Caco-2 (cell line): ENCODE measurements around the gene PYM1. TPM values are rescaled to one million over a fixed set of nuclear protein-coding genes. Genes with fewer than 3 reads are reported as not detected.

ENCODE experiments used
- BruUV-seq: library from RNA; stranded (reverse); fragments of 400-500 nt; replicated peaks from 2 replicates; lab custom pipeline; 2021; lab: Mats Ljungman, UMichigan
- CTCF ChIA-PET: fragments of 300-600 bp; sonication (Branson Sonifier 250); formaldehyde crosslinking; loops from one replicate; lab custom pipeline; 2022; ENCODE audit warnings: antibody characterized with exemption; lab: Charles Lee
- POLR2A ChIA-PET: fragments of 300-600 bp; sonication (Branson Sonifier 250); formaldehyde crosslinking; loops from one replicate; lab custom pipeline; 2022; ENCODE audit warnings: antibody characterized with exemption; lab: Charles Lee
- DNase-seq, 2 experiments: peaks; one replicate each; pipeline versions ENCODE4 v3.0.0 to v3.0.0-alpha.2; 2020 to 2022
- H3K27me3 ChIP-seq: replicated peaks from 2 replicates; pipeline ENCODE4 v1.6.0; 2011; ENCODE audit warnings: low read length; ENCODE audit not compliant: control insufficient read depth, insufficient read depth
- H3K36me3 ChIP-seq: 2 replicates; pipeline ENCODE4 v1.5.1; 2011; ENCODE audit warnings: low read length; ENCODE audit not compliant: control insufficient read depth, insufficient read depth
- H3K4me1 ChIP-seq: fragments of 250-450 bp; sonication (Bioruptor Pico); 2 replicates; pipeline ENCODE4 v1.5.1; 2020; ENCODE audit warnings: mild to moderate bottlenecking
- H3K4me3 ChIP-seq: 2 replicates; pipeline ENCODE4 v1.5.1; 2011; ENCODE audit warnings: low read depth, mild to moderate bottlenecking, control low read depth, low read length
- H3K9me3 ChIP-seq: fragments of 250-450 bp; sonication (Bioruptor Pico); 2 replicates; pipeline ENCODE4 v1.5.1; 2020; ENCODE audit warnings: mild to moderate bottlenecking, moderate library complexity
- H3K27ac Mint-ChIP-seq: one replicate; pipeline ENCODE4 v1.8.0; 2022; ENCODE audit warnings: mixed read lengths; ENCODE audit not compliant: unreplicated experiment
- H3K27me3 Mint-ChIP-seq: one replicate; pipeline ENCODE4 v1.8.0; 2022; ENCODE audit warnings: mixed read lengths; ENCODE audit not compliant: insufficient read depth, unreplicated experiment
- H3K36me3 Mint-ChIP-seq: one replicate; pipeline ENCODE4 v1.8.0; 2022; ENCODE audit warnings: mild to moderate bottlenecking, mixed read lengths; ENCODE audit not compliant: insufficient read depth, unreplicated experiment
- H3K4me1 Mint-ChIP-seq: one replicate; pipeline ENCODE4 v1.8.0; 2022; ENCODE audit warnings: low read depth, mixed read lengths; ENCODE audit not compliant: unreplicated experiment
- H3K4me3 Mint-ChIP-seq: one replicate; pipeline ENCODE4 v1.8.0; 2022; ENCODE audit warnings: mild to moderate bottlenecking, moderate library complexity, mixed read lengths; ENCODE audit not compliant: unreplicated experiment
- H3K9me3 Mint-ChIP-seq: one replicate; pipeline ENCODE4 v1.8.0; 2022; ENCODE audit warnings: mixed read lengths; ENCODE audit not compliant: unreplicated experiment
- intact Hi-C: fragments of 100-400 bp; cut with micrococcal nuclease; formaldehyde crosslinking; loops from one replicate; pipeline ENCODE4 v1.10.0; 2022; ENCODE audit not compliant: unreplicated experiment
- total RNA-seq: library from RNA; stranded (reverse); gene quantifications from 2 replicates; pipeline ENCODE4 v1.2.3, GENCODE V29; 2022
- TF ChIP-seq, protein P1 (sequence below), 2 experiments: fragments of 200-600 bp in 1 of 2; IDR thresholded peaks; 1 replicate in 1 of 2; 2 replicates in 1 of 2; pipeline versions ENCODE4 v1.5.1 to v1.8.0; 2011 to 2022; ENCODE audit warnings: antibody characterized with exemption in 1 of 2, control low read depth in 1 of 2, inconsistent platforms in 1 of 2, low read depth in 1 of 2, low read length in 1 of 2, mild to moderate bottlenecking in 1 of 2, moderate library complexity in 1 of 2; ENCODE audit not compliant: insufficient read depth in 1 of 2, severe bottlenecking in 1 of 2, unreplicated experiment in 1 of 2

Gene PYM1
- total RNA-seq, 1 experiment from 2014 or later: 47.2 TPM

DNA sequence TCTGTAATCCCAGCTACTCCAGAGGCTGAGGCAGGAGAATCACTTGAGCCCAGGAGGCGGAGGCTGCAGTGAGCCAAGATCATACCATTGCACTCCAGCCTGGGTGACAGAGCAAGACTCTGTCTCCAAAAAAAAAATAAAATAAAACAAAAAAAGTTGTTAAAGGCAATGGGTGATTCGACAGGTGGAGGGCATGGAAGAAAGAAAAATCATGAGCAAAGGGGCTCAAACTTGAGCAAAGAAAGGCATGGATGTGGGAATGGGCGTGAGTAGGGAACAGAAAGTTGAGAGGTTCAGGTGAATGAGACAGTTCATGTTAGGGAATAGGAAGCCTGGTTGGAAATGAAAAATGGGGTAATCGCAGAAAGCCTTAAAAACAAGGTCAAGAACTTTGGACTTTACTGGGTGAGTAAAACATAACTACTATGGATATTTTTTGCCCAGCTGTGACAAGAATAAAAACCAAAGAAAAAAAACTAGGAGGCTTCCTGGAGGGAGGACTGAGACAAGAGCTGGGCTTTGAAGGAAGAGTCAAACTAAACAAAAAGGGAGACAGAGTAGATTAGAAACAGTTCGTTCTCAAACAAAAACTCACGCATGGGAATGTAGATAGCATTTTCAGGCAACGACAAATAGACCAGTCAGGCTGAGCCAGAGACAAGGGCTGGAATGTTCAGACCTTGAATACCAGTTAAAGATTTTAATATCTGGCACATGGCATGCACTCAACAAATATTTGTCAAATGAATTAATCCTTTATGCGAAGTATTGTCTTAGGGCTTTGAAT lies 18.8 kb downstream of the PYM1 start:
- Mint-ChIP-seq H3K27ac (peak overlapping the region; percentile 65), H3K36me3 (peaks cover 23% of the 10 kb centered on the region), H3K4me3 (peak overlapping the region; percentile 44), H3K4me1 (peaks cover 20% of the 10 kb centered on the region), H3K9me3 (no peaks in the 10 kb centered on the region), H3K27me3 (no peaks in the 10 kb centered on the region)
- H3K27me3 ChIP-seq: no peaks in the 10 kb centered on the region
- no TSS peak for BruUV-seq
- peaks cover 15% of the 10 kb centered on the region for H3K4me1 ChIP-seq
- intact Hi-C loops: no loop called here
- POLR2A ChIA-PET: interaction anchor here (0.6 to 2.4 kb wide), 3 partner anchors 18 to 1321 kb away, joined by 3 to 6 read pairs (median 3); partner anchors contain the start of genes ORMDL2, SARNP and SHMT2
- peak; percentile 40 to 59 for DNase-seq
- H3K4me3 ChIP-seq: no peak overlapping the region
- H3K9me3 ChIP-seq: no peaks in the 10 kb centered on the region
- H3K36me3 ChIP-seq: no peaks in the 10 kb centered on the region
- CTCF ChIA-PET: interaction anchor here (0.6 kb wide), 1 partner anchor 83 kb away, joined by 5 read pairs; no protein-coding TSS in a partner anchor
- TF ChIP-seq, protein P1, sequence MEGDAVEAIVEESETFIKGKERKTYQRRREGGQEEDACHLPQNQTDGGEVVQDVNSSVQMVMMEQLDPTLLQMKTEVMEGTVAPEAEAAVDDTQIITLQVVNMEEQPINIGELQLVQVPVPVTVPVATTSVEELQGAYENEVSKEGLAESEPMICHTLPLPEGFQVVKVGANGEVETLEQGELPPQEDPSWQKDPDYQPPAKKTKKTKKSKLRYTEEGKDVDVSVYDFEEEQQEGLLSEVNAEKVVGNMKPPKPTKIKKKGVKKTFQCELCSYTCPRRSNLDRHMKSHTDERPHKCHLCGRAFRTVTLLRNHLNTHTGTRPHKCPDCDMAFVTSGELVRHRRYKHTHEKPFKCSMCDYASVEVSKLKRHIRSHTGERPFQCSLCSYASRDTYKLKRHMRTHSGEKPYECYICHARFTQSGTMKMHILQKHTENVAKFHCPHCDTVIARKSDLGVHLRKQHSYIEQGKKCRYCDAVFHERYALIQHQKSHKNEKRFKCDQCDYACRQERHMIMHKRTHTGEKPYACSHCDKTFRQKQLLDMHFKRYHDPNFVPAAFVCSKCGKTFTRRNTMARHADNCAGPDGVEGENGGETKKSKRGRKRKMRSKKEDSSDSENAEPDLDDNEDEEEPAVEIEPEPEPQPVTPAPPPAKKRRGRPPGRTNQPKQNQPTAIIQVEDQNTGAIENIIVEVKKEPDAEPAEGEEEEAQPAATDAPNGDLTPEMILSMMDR (IDR thresholded peaks at IDR 0.05; ENCODE audit: insufficient read depth in 1 of 2, low read depth in 1 of 2, low read length in 1 of 2, severe bottlenecking in 1 of 2, unreplicated experiment in 1 of 2): no peak

DNA sequence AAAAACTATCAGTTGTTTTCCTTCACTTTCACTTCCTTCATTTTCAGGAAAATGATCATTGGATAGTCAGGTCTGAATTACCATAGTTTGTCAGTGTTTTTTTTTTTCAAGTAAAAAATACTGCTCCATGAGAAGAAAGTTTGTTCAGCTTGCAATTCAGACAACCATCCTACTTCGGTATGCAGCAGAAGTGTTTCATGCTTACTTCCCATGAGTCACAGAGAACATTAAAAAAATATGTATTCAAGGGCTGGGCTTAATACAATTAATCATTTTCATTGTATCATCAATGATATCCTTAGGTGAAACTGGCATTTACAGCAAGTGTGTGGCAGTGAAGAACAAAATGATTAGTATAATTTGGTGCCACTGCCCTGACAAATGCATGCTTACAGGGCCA lies 21.6 kb downstream of the PYM1 start:
- no peaks in the 10 kb centered on the region for H3K9me3 Mint-ChIP-seq
- no peak overlapping the region for H3K27ac Mint-ChIP-seq
- intact Hi-C loops: no loop called here
- TF ChIP-seq, protein P1 (IDR thresholded peaks at IDR 0.05; ENCODE audit: insufficient read depth in 1 of 2, low read depth in 1 of 2, low read length in 1 of 2, severe bottlenecking in 1 of 2, unreplicated experiment in 1 of 2): no peak
- peaks cover 1% of the 10 kb centered on the region for H3K36me3 ChIP-seq
- ChIA-PET CTCF (no interaction called here), POLR2A (no interaction called here)
- H3K4me1 ChIP-seq: peaks cover 13% of the 10 kb centered on the region
- H3K36me3 Mint-ChIP-seq: peaks cover 29% of the 10 kb centered on the region
- H3K27me3 ChIP-seq: no peaks in the 10 kb centered on the region
- H3K4me3 Mint-ChIP-seq: no peak overlapping the region
- no peaks in the 10 kb centered on the region for H3K27me3 Mint-ChIP-seq
- no peak overlapping the region for H3K4me3 ChIP-seq
- DNase-seq: no peak
- no TSS peak for BruUV-seq
- peaks cover 15% of the 10 kb centered on the region for H3K4me1 Mint-ChIP-seq
- no peaks in the 10 kb centered on the region for H3K9me3 ChIP-seq

DNA sequence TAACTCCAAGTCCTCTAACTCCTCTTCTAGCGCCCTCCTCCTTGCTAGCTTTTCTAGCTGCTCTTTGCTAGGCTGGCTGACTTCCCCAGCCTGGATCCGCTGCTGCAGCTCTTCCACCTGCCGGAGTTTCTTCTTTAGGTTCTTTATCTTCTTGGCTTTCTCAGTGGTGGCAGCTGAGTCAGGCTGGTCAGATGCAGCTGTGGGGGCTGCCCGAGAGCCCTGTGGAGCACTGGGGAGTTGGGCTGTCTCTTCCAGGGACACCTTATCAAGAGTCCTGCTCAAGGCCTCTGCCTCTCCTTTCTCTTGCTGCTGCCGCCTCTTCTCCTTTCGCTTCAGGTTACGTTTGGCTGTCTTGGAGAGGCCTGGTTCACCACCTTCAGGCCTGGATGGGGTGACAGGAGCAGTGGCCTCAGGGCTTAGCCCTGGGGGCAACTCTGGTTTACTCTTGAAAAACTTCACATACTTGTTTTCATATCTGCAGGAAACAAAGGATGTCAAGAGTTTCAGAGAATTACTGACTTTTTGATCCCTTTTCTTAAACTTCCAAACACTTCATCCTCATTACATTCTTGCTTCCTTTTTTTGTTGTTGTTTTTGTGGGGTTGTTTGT lies 25.7 kb downstream of the PYM1 start:
- Mint-ChIP-seq H3K4me1 (no peaks in the 10 kb centered on the region), H3K36me3 (peaks cover 38% of the 10 kb centered on the region), H3K4me3 (no peak overlapping the region), H3K27me3 (no peaks in the 10 kb centered on the region), H3K27ac (no peak overlapping the region), H3K9me3 (no peaks in the 10 kb centered on the region)
- no TSS peak for BruUV-seq
- peaks cover 1% of the 10 kb centered on the region for H3K36me3 ChIP-seq
- no peaks in the 10 kb centered on the region for H3K4me1 ChIP-seq
- no peaks in the 10 kb centered on the region for H3K9me3 ChIP-seq
- no peaks in the 10 kb centered on the region for H3K27me3 ChIP-seq
- no peak for DNase-seq
- ChIA-PET CTCF (no interaction called here), POLR2A (no interaction called here)
- intact Hi-C loops: no loop called here
- TF ChIP-seq, protein P1 (IDR thresholded peaks at IDR 0.05; ENCODE audit: insufficient read depth in 1 of 2, low read depth in 1 of 2, low read length in 1 of 2, severe bottlenecking in 1 of 2, unreplicated experiment in 1 of 2): no peak
- no peak overlapping the region for H3K4me3 ChIP-seq
